HG03342 (cell line): ENCODE data around the gene FAM78A.
"Not testable (repeated sequence)": the region's sequence is repeated elsewhere in the genome, so short reads cannot be mapped to it uniquely, and the experiment has no call there.

Experiments
- ATAC-seq: cut with Tn5 transposase; IDR thresholded peaks from one replicate; pipeline ENCODE4 v1.9.1; 2021; ENCODE audit warnings: mild to moderate bottlenecking, moderate library complexity; ENCODE audit not compliant: unreplicated experiment

Gene FAM78A

DNA sequence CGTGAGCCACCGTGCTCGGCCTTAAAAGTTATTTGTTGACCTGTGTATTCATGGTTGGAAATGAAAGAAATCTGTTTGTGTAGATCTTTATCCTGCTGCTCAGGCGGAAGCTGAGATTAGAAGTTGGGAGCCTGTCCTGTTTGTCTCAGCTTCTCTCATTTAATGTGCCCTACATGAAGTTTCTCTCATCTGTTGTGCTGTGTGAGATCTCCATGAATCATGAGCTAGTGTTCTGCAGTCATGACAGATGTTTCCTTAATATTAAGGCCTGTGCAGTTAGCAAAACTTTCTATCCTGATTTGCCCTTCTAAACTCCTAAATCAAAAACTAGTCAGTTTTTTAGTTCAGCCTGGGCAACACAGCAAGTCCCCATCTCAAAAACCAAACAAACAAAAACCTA is 59.5 kb downstream of the FAM78A start:
- no peak for ATAC-seq

DNA sequence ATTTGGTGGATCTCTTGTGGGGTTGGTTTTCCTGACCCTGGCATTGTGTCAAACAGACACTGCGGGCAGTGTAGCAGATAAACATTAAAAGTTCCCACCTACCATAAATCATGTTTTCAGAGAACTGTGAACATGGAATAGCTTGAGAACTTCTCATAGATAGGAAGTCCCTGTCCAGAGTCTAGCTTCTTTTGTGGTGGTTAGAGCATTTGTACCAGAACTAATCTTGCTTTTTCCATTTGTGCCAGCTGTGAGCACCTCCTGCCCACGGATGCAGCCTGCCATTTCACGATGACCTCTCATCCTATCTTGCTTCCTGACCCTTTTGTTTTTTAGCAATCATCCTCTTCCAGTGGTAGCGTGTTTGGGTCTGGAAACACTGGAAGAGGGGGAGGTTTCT is 61.4 kb downstream of the FAM78A start:
- ATAC-seq = no peak

DNA sequence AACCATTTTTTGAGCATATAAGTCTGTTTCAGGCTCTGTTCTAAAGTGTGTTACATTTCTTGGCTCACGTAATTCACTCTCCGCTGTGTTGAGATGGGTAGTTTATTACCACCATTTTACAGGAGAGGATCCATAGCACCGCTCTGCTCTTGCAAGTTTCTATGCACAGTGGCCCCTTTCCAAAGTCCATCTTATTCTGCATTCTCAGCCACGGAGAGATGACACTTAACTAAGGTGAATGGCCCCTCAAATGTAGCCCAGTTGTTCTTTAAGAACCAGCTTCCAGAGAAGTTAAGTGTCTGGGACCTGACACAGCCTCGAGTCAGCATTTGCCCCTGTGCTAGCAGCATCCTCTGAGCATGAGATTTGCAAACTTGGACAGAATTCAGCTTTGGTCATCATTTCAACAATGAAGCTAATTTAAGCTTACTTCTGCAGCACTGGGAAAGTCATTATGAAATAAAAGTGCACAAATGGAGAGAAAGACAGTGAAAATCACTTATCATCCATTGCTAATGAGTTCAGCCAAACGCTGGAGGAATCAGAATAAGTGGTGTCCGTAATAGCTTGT is 61.9 kb downstream of the FAM78A start:
- ATAC-seq = no peak

DNA sequence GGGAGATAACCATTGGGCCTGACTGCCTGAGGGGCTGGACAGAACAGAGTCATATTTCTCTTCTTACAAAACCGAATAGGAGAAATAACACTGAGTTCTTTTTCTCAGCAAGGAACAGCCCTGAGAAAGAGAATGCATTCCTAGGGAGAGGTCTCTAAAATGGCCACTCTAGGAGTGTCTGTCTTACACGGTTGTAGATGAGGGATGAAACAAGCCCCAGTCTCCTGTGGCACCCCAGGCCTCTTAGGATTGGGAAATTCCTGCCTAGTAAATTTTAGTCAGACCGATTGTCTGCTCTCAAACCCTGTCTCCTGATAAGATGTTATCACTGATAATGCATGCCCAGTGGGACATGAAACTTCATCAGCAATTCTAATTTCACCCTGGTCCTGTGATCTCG is 64.4 kb downstream of the FAM78A start:
- not testable (repeated sequence) for ATAC-seq
